Neuronal stem cell (in vitro differentiated cells): ENCODE results near the gene ACOT11.

Source experiments
- DNase-seq: peaks from one replicate; pipeline ENCODE4 v3.0.0-alpha.2; 2013; ENCODE audit warnings: low spot score
- H2AFZ ChIP-seq: one replicate; pipeline ENCODE4 v1.6.1; 2013; ENCODE audit warnings: mild to moderate bottlenecking, low read length, inconsistent platforms
- H2AK5ac ChIP-seq: 2 replicates; pipeline ENCODE4 v1.6.1; 2013; ENCODE audit warnings: low read depth, mild to moderate bottlenecking, inconsistent platforms, low read length, moderate library complexity, mixed read lengths
- H2BK120ac ChIP-seq: 2 replicates; pipeline ENCODE4 v1.6.1; 2013; ENCODE audit warnings: low read depth, mild to moderate bottlenecking, inconsistent platforms, low read length, moderate library complexity, mixed read lengths
- H2BK12ac ChIP-seq: one replicate; pipeline ENCODE4 v1.6.1; 2013; ENCODE audit warnings: low read length, inconsistent platforms
- H2BK15ac ChIP-seq: 2 replicates; pipeline ENCODE4 v1.6.1; 2013; ENCODE audit warnings: mild to moderate bottlenecking, low read length, inconsistent platforms, mixed read lengths
- H2BK5ac ChIP-seq: one replicate; pipeline ENCODE4 v1.6.1; 2013; ENCODE audit warnings: inconsistent platforms, mild to moderate bottlenecking, low read length, moderate library complexity
- H3K14ac ChIP-seq: one replicate; pipeline ENCODE4 v1.6.1; 2013; ENCODE audit warnings: low read length, inconsistent platforms
- H3K18ac ChIP-seq: 2 replicates; pipeline ENCODE4 v1.6.1; 2013; ENCODE audit warnings: low read length, inconsistent platforms
- H3K23ac ChIP-seq: 2 replicates; pipeline ENCODE4 v1.6.1; 2013; ENCODE audit warnings: low read depth, mild to moderate bottlenecking, mixed read lengths, low read length, inconsistent platforms; ENCODE audit not compliant: poor library complexity
- H3K27ac ChIP-seq: replicated peaks from 3 replicates; pipeline ENCODE4 v1.5.1; 2013; ENCODE audit warnings: low read length, inconsistent platforms
- H3K27me3 ChIP-seq, 3 experiments: 2 replicates each; pipeline ENCODE4 v1.6.1; 2013; ENCODE audit warnings: low read length in 3 of 3, mild to moderate bottlenecking in 2 of 3, inconsistent platforms in 1 of 3, low read depth in 1 of 3, mixed read lengths in 1 of 3, moderate library complexity in 1 of 3; ENCODE audit not compliant: control insufficient read depth in 3 of 3, insufficient read depth in 3 of 3
- H3K36me3 ChIP-seq, 2 donors: replicated peaks in 1 of 2; 2 replicates each; pipeline ENCODE4 v1.6.1; 2013; ENCODE audit warnings: low read length in 2 of 2; ENCODE audit not compliant: control insufficient read depth in 2 of 2, insufficient read depth in 2 of 2
- H3K4ac ChIP-seq: 2 replicates; pipeline ENCODE4 v1.6.1; 2013; ENCODE audit warnings: inconsistent platforms, mild to moderate bottlenecking, low read length, moderate library complexity
- H3K4me1 ChIP-seq, 2 donors: 1 replicate in 1 of 2; 2 replicates in 1 of 2; pipeline ENCODE4 v1.6.1; 2013; ENCODE audit warnings: low read length in 2 of 2, low read depth in 1 of 2; ENCODE audit not compliant: control insufficient read depth in 2 of 2, insufficient read depth in 1 of 2
- H3K4me2 ChIP-seq: one replicate; pipeline ENCODE4 v1.6.1; 2013; ENCODE audit warnings: mild to moderate bottlenecking, low read length, inconsistent platforms; ENCODE audit not compliant: insufficient read depth, poor library complexity, severe bottlenecking
- H3K4me3 ChIP-seq, 2 donors: 2 replicates each; pipeline ENCODE4 v1.5.1; 2013; ENCODE audit warnings: low read length in 2 of 2, mild to moderate bottlenecking in 2 of 2, inconsistent platforms in 1 of 2, moderate library complexity in 1 of 2
- H3K79me1 ChIP-seq: one replicate; pipeline ENCODE4 v1.6.1; 2013; ENCODE audit warnings: low read depth, mild to moderate bottlenecking, inconsistent platforms, low read length, moderate library complexity
- H3K9ac ChIP-seq: one replicate; pipeline ENCODE4 v1.6.1; 2013; ENCODE audit warnings: mild to moderate bottlenecking, low read depth, low read length, inconsistent platforms; ENCODE audit not compliant: poor library complexity
- H3K9me3 ChIP-seq, 2 donors: replicated peaks in 1 of 2; 2 replicates each; pipeline versions ENCODE3 to v1.6.1; 2013; ENCODE audit warnings: low read length in 2 of 2, mild to moderate bottlenecking in 2 of 2, inconsistent platforms in 1 of 2, low read depth in 1 of 2, mixed read lengths in 1 of 2, moderate library complexity in 1 of 2; ENCODE audit not compliant: control insufficient read depth in 2 of 2, insufficient read depth in 1 of 2
- H4K8ac ChIP-seq: one replicate; pipeline ENCODE4 v1.6.1; 2013; ENCODE audit warnings: low read depth, mild to moderate bottlenecking, inconsistent platforms, low read length, moderate library complexity
- H4K91ac ChIP-seq: one replicate; pipeline ENCODE4 v1.6.1; 2013; ENCODE audit warnings: low read length, low read depth, mild to moderate bottlenecking, inconsistent platforms; ENCODE audit not compliant: poor library complexity
- WGBS, 2 donors: extraction: QIAGEN DNeasy Blood & Tissue Kit; methylation state at CpG; one replicate each; pipeline ENCODE4 v1.1.7; 2013; ENCODE audit warnings: missing lambda C conversion rate in 2 of 2, mixed read lengths in 1 of 2; ENCODE audit not compliant: insufficient read length in 2 of 2, insufficient replicate concordance in 1 of 2; ENCODE audit errors: extremely low coverage in 2 of 2; 5-methylcytosine and 5-hydroxymethylcytosine counted together

Gene ACOT11

GRCh38 chr1:54594463-54594862, 46.4 kb downstream of the ACOT11 start:
- WGBS, 2 donors = no CpG with 5 or more reads among the region's 16 CpGs
- Histone ChIP-seq H4K8ac (no peak overlapping the region), H3K4me2 (no peak overlapping the region), H3K4ac (no peak overlapping the region), H2BK5ac (no peak overlapping the region), H3K9me3 (no peaks in the 10 kb centered on the region), H3K18ac (peak overlapping the region; percentile 22), H2BK15ac (no peak overlapping the region), H2AFZ (no peak overlapping the region), H3K23ac (no peak overlapping the region), H2AK5ac (peak overlapping the region; percentile 15), H2BK12ac (no peak overlapping the region), H3K27me3 (no peaks in the 10 kb centered on the region), H3K9ac (no peak overlapping the region), H3K36me3 (no peaks in the 10 kb centered on the region), H3K4me1 (peaks cover 0 to 3% of the 10 kb centered on the region in 2 donors), H4K91ac (no peak overlapping the region), H3K4me3 (no peak overlapping the region), H3K79me1 (no peaks in the 10 kb centered on the region), H2BK120ac (no peak overlapping the region), H3K27ac (no peak overlapping the region), H3K14ac (peak overlapping the region; percentile 97)
- DNase-seq = no peak

GRCh38 chr1:54595956-54596498, 48.0 kb downstream of the ACOT11 start:
- Histone ChIP-seq H3K4ac (no peak overlapping the region), H2BK15ac (no peak overlapping the region), H2BK5ac (no peak overlapping the region), H3K27ac (no peak overlapping the region), H3K79me1 (no peaks in the 10 kb centered on the region), H2AK5ac (peak overlapping the region; percentile 25), H3K9me3 (peaks cover 0 to 2% of the 10 kb centered on the region in 2 donors), H3K14ac (no peak overlapping the region), H3K9ac (no peak overlapping the region), H3K23ac (no peak overlapping the region), H3K4me3 (no peak overlapping the region), H3K4me2 (no peak overlapping the region), H3K27me3 (no peaks in the 10 kb centered on the region), H3K36me3 (peaks cover 0 to 1% of the 10 kb centered on the region in 2 donors), H3K4me1 (peaks cover 0 to 2% of the 10 kb centered on the region in 2 donors), H2BK12ac (no peak overlapping the region), H4K91ac (no peak overlapping the region), H4K8ac (no peak overlapping the region), H3K18ac (no peak overlapping the region), H2BK120ac (no peak overlapping the region), H2AFZ (no peak overlapping the region)
- WGBS, 2 donors = no CpG with 5 or more reads among the region's 3 CpGs
- DNase-seq = no peak

- peaks cover 0 to 2% of the 10 kb centered on the region in 2 donors for H3K36me3 ChIP-seq
- H2BK5ac ChIP-seq = no peak overlapping the region
- H3K18ac ChIP-seq = no peak overlapping the region
- no peaks in the 10 kb centered on the region for H3K79me1 ChIP-seq
- no peak overlapping the region for H3K27ac ChIP-seq
- no peak overlapping the region for H2AK5ac ChIP-seq
- H4K8ac ChIP-seq = no peak overlapping the region
- no peak for DNase-seq
- H2BK15ac ChIP-seq = peak overlapping the region; percentile 32
- peak overlapping the region; percentile 11 for H4K91ac ChIP-seq
- WGBS, 2 donors = no CpG with 5 or more reads among the region's 3 CpGs
- H3K4me2 ChIP-seq = no peak overlapping the region
- peaks cover 0 to 3% of the 10 kb centered on the region in 2 donors for H3K4me1 ChIP-seq
- no peak overlapping the region for H3K14ac ChIP-seq
- H2BK12ac ChIP-seq = no peak overlapping the region
- H3K27me3 ChIP-seq = no peaks in the 10 kb centered on the region
- no peak overlapping the region for H2BK120ac ChIP-seq
- no peak overlapping the region for H2AFZ ChIP-seq
- peaks cover 0 to 2% of the 10 kb centered on the region in 2 donors for H3K9me3 ChIP-seq
- no peak overlapping the region for H3K4me3 ChIP-seq
- no peak overlapping the region for H3K23ac ChIP-seq
- H3K4ac ChIP-seq = no peak overlapping the region
- H3K9ac ChIP-seq = no peak overlapping the region
Observed at GRCh38 chr1:54596756-54597155, 48.7 kb downstream of the ACOT11 start.

- no peak overlapping the region for H3K23ac ChIP-seq
- no peak overlapping the region for H2AFZ ChIP-seq
- H3K9ac ChIP-seq = no peak overlapping the region
- H3K4me3 ChIP-seq = no peak overlapping the region
- peaks cover 0 to 2% of the 10 kb centered on the region in 2 donors for H3K9me3 ChIP-seq
- peaks cover 0 to 4% of the 10 kb centered on the region in 2 donors for H3K4me1 ChIP-seq
- no peak overlapping the region for H2BK15ac ChIP-seq
- H2BK120ac ChIP-seq = no peak overlapping the region
- no peak overlapping the region for H4K8ac ChIP-seq
- WGBS, 2 donors = no CpG with 5 or more reads among the region's 3 CpGs
- no peak overlapping the region for H2BK12ac ChIP-seq
- H3K14ac ChIP-seq = peak overlapping the region; percentile 14
- no peak overlapping the region for H4K91ac ChIP-seq
- no peak overlapping the region for H3K4me2 ChIP-seq
- no peaks in the 10 kb centered on the region for H3K27me3 ChIP-seq
- H3K79me1 ChIP-seq = no peaks in the 10 kb centered on the region
- peaks cover 0 to 2% of the 10 kb centered on the region in 2 donors for H3K36me3 ChIP-seq
- H3K27ac ChIP-seq = no peak overlapping the region
- H3K18ac ChIP-seq = peak overlapping the region; percentile 40
- no peak for DNase-seq
- H3K4ac ChIP-seq = no peak overlapping the region
- H2BK5ac ChIP-seq = no peak overlapping the region
- no peak overlapping the region for H2AK5ac ChIP-seq
Observed at GRCh38 chr1:54597455-54598030, 49.5 kb downstream of the ACOT11 start.
